IMR-90 (cell line): Measurements from ENCODE around the gene EPHB1. TPM values are rescaled to one million over a fixed set of nuclear protein-coding genes. Genes with fewer than 3 reads are reported as not detected.

ENCODE experiments used
- ATAC-seq: fragments of 200-7000 bp; cut with Tn5 transposase; 2 replicates; pipeline ENCODE4 v1.9.1; 2020; ENCODE audit warnings: low read depth, mild to moderate bottlenecking, moderate library complexity
- BruUV-seq: library from RNA; stranded (reverse); fragments of 400-500 nt; replicated peaks from 2 replicates; lab custom pipeline; 2021; lab: Mats Ljungman, UMichigan
- CTCF ChIA-PET: fragments of 300-600 bp; formaldehyde crosslinking; extraction: SDS; loops from one replicate; lab custom pipeline; 2021; ENCODE audit warnings: antibody characterized with exemption; lab: Yijun Ruan, JAX
- POLR2A ChIA-PET: fragments of 300-600 bp; sonication (Branson Sonifier 250); formaldehyde crosslinking; loops from one replicate; lab custom pipeline; 2022; ENCODE audit warnings: antibody characterized with exemption; ENCODE audit not compliant: unreplicated experiment; lab: Charles Lee
- DNase-seq: peaks from one replicate; pipeline ENCODE4 v3.0.0; 2013
- H2AFZ ChIP-seq: replicated peaks from 2 replicates; pipeline ENCODE3; 2013; ENCODE audit warnings: low read length, mild to moderate bottlenecking; ENCODE audit not compliant: poor library complexity
- H2AK5ac ChIP-seq: 2 replicates; pipeline ENCODE4 v1.6.1; 2013; ENCODE audit warnings: low read depth, low read length, inconsistent platforms
- H2AK9ac ChIP-seq: replicated peaks from 2 replicates; pipeline ENCODE3; 2013; ENCODE audit warnings: mild to moderate bottlenecking, low read depth, low read length, moderate library complexity; ENCODE audit not compliant: poor library complexity
- H2BK120ac ChIP-seq: 2 replicates; pipeline ENCODE4 v1.6.1; 2013; ENCODE audit warnings: low read depth, low read length, inconsistent platforms
- H2BK15ac ChIP-seq: 3 replicates; pipeline ENCODE4 v1.6.1; 2013; ENCODE audit warnings: low read depth, low read length, inconsistent platforms
- H2BK20ac ChIP-seq: 2 replicates; pipeline ENCODE4 v1.6.1; 2013; ENCODE audit warnings: low read depth, mild to moderate bottlenecking, inconsistent platforms, low read length, moderate library complexity
- H2BK5ac ChIP-seq: 2 replicates; pipeline ENCODE4 v1.6.1; 2013; ENCODE audit warnings: mild to moderate bottlenecking, low read depth, low read length, inconsistent platforms; ENCODE audit not compliant: poor library complexity, severe bottlenecking
- H3K14ac ChIP-seq: replicated peaks from 2 replicates; pipeline ENCODE4 v1.6.1; 2013; ENCODE audit warnings: low read depth, low read length, inconsistent platforms
- H3K18ac ChIP-seq: 2 replicates; pipeline ENCODE4 v1.6.1; 2013; ENCODE audit warnings: low read depth, low read length, control low read depth
- H3K23ac ChIP-seq: 2 replicates; pipeline ENCODE4 v1.6.1; 2013; ENCODE audit warnings: low read depth, low read length, inconsistent platforms
- H3K27ac ChIP-seq: 2 replicates; pipeline ENCODE4 v1.5.1; 2013; ENCODE audit warnings: mild to moderate bottlenecking, control low read depth, low read length; ENCODE audit not compliant: insufficient read depth
- H3K27me3 ChIP-seq: 2 replicates; pipeline ENCODE4 v1.6.1; 2013; ENCODE audit warnings: low read length; ENCODE audit not compliant: control insufficient read depth, insufficient read depth
- H3K36me3 ChIP-seq: 2 replicates; pipeline ENCODE4 v1.6.1; 2013; ENCODE audit warnings: low read length, mixed read lengths; ENCODE audit not compliant: control insufficient read depth, insufficient read depth
- H3K4ac ChIP-seq: 2 replicates; pipeline ENCODE4 v1.6.1; 2013; ENCODE audit warnings: low read depth, low read length, inconsistent platforms
- H3K4me1 ChIP-seq: 2 replicates; pipeline ENCODE4 v1.6.1; 2013; ENCODE audit warnings: low read length, mixed read lengths; ENCODE audit not compliant: control insufficient read depth, insufficient read depth
- H3K4me2 ChIP-seq: 2 replicates; pipeline ENCODE4 v1.6.1; 2013; ENCODE audit warnings: low read depth, mild to moderate bottlenecking, control low read depth, low read length, moderate library complexity
- H3K4me3 ChIP-seq: 2 replicates; pipeline ENCODE4 v1.5.1; 2013; ENCODE audit warnings: low read depth, mild to moderate bottlenecking, control low read depth, low read length, moderate library complexity; ENCODE audit not compliant: insufficient read depth
- H3K56ac ChIP-seq: 2 replicates; pipeline ENCODE4 v1.6.1; 2013; ENCODE audit warnings: low read length, inconsistent platforms; ENCODE audit not compliant: insufficient read depth; ENCODE audit errors: extremely low read depth
- H3K79me1 ChIP-seq, 2 experiments: 2 replicates each; pipeline ENCODE4 v1.6.1; 2013; ENCODE audit warnings: low read length in 2 of 2, inconsistent platforms in 1 of 2, low read depth in 1 of 2
- H3K9ac ChIP-seq: 2 replicates; pipeline ENCODE4 v1.6.1; 2013; ENCODE audit warnings: low read depth, low read length, control low read depth
- H3K9me1 ChIP-seq: 2 replicates; pipeline ENCODE4 v1.6.1; 2013; ENCODE audit warnings: low read length, inconsistent platforms; ENCODE audit not compliant: insufficient read depth
- H3K9me3 ChIP-seq: 2 replicates; pipeline ENCODE4 v1.6.1; 2013; ENCODE audit warnings: low read length; ENCODE audit not compliant: control insufficient read depth, insufficient read depth
- H4K20me1 ChIP-seq: 2 replicates; pipeline ENCODE4 v1.6.1; 2013; ENCODE audit warnings: low read length, inconsistent platforms; ENCODE audit not compliant: insufficient read depth
- H4K5ac ChIP-seq: 2 replicates; pipeline ENCODE4 v1.6.1; 2013; ENCODE audit warnings: mild to moderate bottlenecking, low read depth, low read length, control low read depth
- H4K8ac ChIP-seq, 2 experiments: 2 replicates each; pipeline ENCODE4 v1.6.1; 2013; ENCODE audit warnings: low read depth in 2 of 2, low read length in 2 of 2, control low read depth in 1 of 2, inconsistent platforms in 1 of 2
- H4K91ac ChIP-seq: 2 replicates; pipeline ENCODE4 v1.6.1; 2013; ENCODE audit warnings: low read depth, low read length, inconsistent platforms; ENCODE audit not compliant: insufficient read depth
- BHLHE40 ChIP-seq: fragments of 150-350 bp; IDR thresholded peaks from 2 replicates; pipeline ENCODE4 v1.6.1; 2016; ENCODE audit warnings: mild to moderate bottlenecking, low read depth, low read length
- CEBPB ChIP-seq: IDR thresholded peaks from 2 replicates; pipeline ENCODE4 v1.6.1; 2012; ENCODE audit warnings: low read depth, low read length, improper control_type of control experiment
- CTCF ChIP-seq: conservative IDR thresholded peaks from 2 replicates; pipeline ENCODE4 v1.5.1; 2012; ENCODE audit warnings: mild to moderate bottlenecking, low read depth, low read length, improper control_type of control experiment
- ELK1 ChIP-seq: fragments of 150-350 bp; IDR thresholded peaks from 2 replicates; pipeline ENCODE4 v1.6.1; 2016; ENCODE audit warnings: low read depth, mild to moderate bottlenecking, low read length, moderate library complexity, borderline replicate concordance
- FOS ChIP-seq: fragments of 150-350 bp; IDR thresholded peaks from 2 replicates; pipeline ENCODE4 v1.6.1; 2016; ENCODE audit warnings: low read depth, low read length
- MXI1 ChIP-seq: IDR thresholded peaks from 2 replicates; pipeline ENCODE4 v1.6.1; 2012; ENCODE audit warnings: low read depth, mild to moderate bottlenecking, low read length, moderate library complexity, borderline replicate concordance
- NFE2L2 ChIP-seq: fragments of 150-350 bp; IDR thresholded peaks from 2 replicates; pipeline ENCODE4 v1.6.1; 2016; ENCODE audit warnings: low read depth, mild to moderate bottlenecking, low read length
- POLR2A ChIP-seq: IDR thresholded peaks from 2 replicates; pipeline ENCODE4 v1.6.1; 2012; ENCODE audit warnings: mild to moderate bottlenecking, low read depth, low read length
- RCOR1 ChIP-seq: IDR thresholded peaks from 2 replicates; pipeline ENCODE4 v1.6.1; 2012; ENCODE audit warnings: mild to moderate bottlenecking, low read length, improper control_type of control experiment; ENCODE audit not compliant: insufficient replicate concordance
- SMC3 ChIP-seq: fragments of 150-350 bp; IDR thresholded peaks from 2 replicates; pipeline ENCODE4 v1.6.1; 2016; ENCODE audit warnings: low read depth, mild to moderate bottlenecking, antibody characterized with exemption, low read length, moderate library complexity
- WGBS, 2 experiments: methylation state at CpG; one replicate each; pipeline versions ENCODE4 v1.1.5 to v1.1.7; 2013; ENCODE audit warnings: missing lambda C conversion rate in 2 of 2; ENCODE audit not compliant: insufficient read length in 1 of 2; ENCODE audit errors: extremely low coverage in 2 of 2; 5-methylcytosine and 5-hydroxymethylcytosine counted together
- dilution Hi-C: fragments of 300-500 bp; cut with HindIII; formaldehyde crosslinking; loops from one replicate; pipeline ENCODE4 v1.14.3; 2018; ENCODE audit warnings: low sequenced_read_pairs; ENCODE audit not compliant: unreplicated experiment
- in situ Hi-C: fragments of 300-500 bp; cut with MboI; formaldehyde crosslinking; loops from 3 replicates; pipeline ENCODE4 v1.14.3; 2019; ENCODE audit warnings: low sequenced_read_pairs, inconsistent platforms, mixed read lengths
- intact Hi-C: fragments of 100-400 bp; cut with micrococcal nuclease; formaldehyde crosslinking; loops from 2 replicates; pipeline ENCODE4 v1.10.0; 2022
- polyA plus RNA-seq, 3 experiments: library from polyadenylated mRNA; depleted of rRNA; stranded (reverse); fragments of >200 nt; gene quantifications; 2 replicates each; pipeline ENCODE4 v1.2.3, GENCODE V29; 2012; ENCODE audit warnings: low replicate concordance in 1 of 3
- total RNA-seq: library from RNA; depleted of rRNA; stranded (reverse); fragments of >200 nt; gene quantifications from 2 replicates; pipeline ENCODE4 v1.2.3, GENCODE V29; 2012

The EPHB1 gene
- total and polyA plus RNA-seq, 2 of the 4 experiments (the other 2 are of a cell fraction): 0.17 to 0.36 TPM

- ChIA-PET CTCF (no interaction called here), POLR2A (no interaction called here)
- intact Hi-C loops (no loop called here), dilution Hi-C loops (no loop called here), in situ Hi-C loops (no loop called here)
- DNase-seq (no peak), ATAC-seq (no peak)
- no peaks in the 10 kb centered on the region for H3K36me3 ChIP-seq
- H3K27ac ChIP-seq: no peak overlapping the region
- H2BK5ac ChIP-seq: no peak overlapping the region
- H3K4me1 ChIP-seq: no peaks in the 10 kb centered on the region
- H3K18ac ChIP-seq: no peak overlapping the region
- no peak overlapping the region for H2AFZ ChIP-seq
- no peak overlapping the region for H2BK20ac ChIP-seq
- H3K9ac ChIP-seq: no peak overlapping the region
- H4K20me1 ChIP-seq: no peaks in the 10 kb centered on the region
- H3K23ac ChIP-seq: no peak overlapping the region
- H2BK120ac ChIP-seq: no peak overlapping the region
- H3K4me2 ChIP-seq: no peak overlapping the region
- no peak overlapping the region for H2AK9ac ChIP-seq
- H3K9me1 ChIP-seq: no peaks in the 10 kb centered on the region
- no peaks in the 10 kb centered on the region for H3K27me3 ChIP-seq
- H4K91ac ChIP-seq: no peak overlapping the region
- WGBS, 2 experiments: no CpG with 5 or more reads among the region's 4 CpGs
- no peak overlapping the region for H2BK15ac ChIP-seq
- H3K9me3 ChIP-seq: no peaks in the 10 kb centered on the region; the same call in 1 of the 2 replicates
- H3K56ac ChIP-seq: no peak overlapping the region
- H3K14ac ChIP-seq: no peak overlapping the region
- no peak overlapping the region for H3K4ac ChIP-seq
- BruUV-seq: no TSS peak
- H2AK5ac ChIP-seq: no peak overlapping the region
- H3K4me3 ChIP-seq: no peak overlapping the region
- no peak overlapping the region for H4K5ac ChIP-seq
- TF ChIP-seq CTCF: no peak
- TF ChIP-seq MXI1: no peak
- TF ChIP-seq SMC3: no peak
- no peak for TF ChIP-seq RCOR1
- no peak for TF ChIP-seq BHLHE40
- no peak for TF ChIP-seq FOS
- TF ChIP-seq NFE2L2: no peak
- TF ChIP-seq ELK1: no peak
- no peak for TF ChIP-seq POLR2A
- TF ChIP-seq CEBPB: no peak
- no peaks in the 10 kb centered on the region for H3K79me1 ChIP-seq
- H4K8ac ChIP-seq: no peak overlapping the region
Observed at GRCh38 chr3:135138776-135139175, 343.7 kb downstream of the EPHB1 start.
